H1 (cell line): ENCODE results near the gene EGLN3. TPM values are rescaled to one million over a fixed set of nuclear protein-coding genes. Genes with fewer than 3 reads are reported as not detected.

Experiments used
- BRCA1 ChIP-seq: IDR thresholded peaks from 2 replicates; pipeline ENCODE4 v1.6.1; 2012; ENCODE audit warnings: low read depth, low read length, improper control_type of control experiment
- CBX5 ChIP-seq: fragments of 300-800, 300-1000 bp; sonication (generic); IDR thresholded peaks from 2 replicates; pipeline ENCODE4 v1.7.1; 2016; ENCODE audit warnings: antibody characterized with exemption, low read length, low read depth
- CEBPB ChIP-seq: IDR thresholded peaks from 2 replicates; pipeline ENCODE4 v1.6.1; 2012; ENCODE audit warnings: low read depth, low read length
- CHD1 ChIP-seq: IDR thresholded peaks from 2 replicates; pipeline ENCODE4 v1.6.1; 2012; ENCODE audit warnings: low read depth, low read length, improper control_type of control experiment
- CTCF ChIP-seq, 3 experiments: IDR thresholded peaks; 1 replicate in 2 of 3; 2 replicates in 1 of 3; pipeline versions ENCODE4 v1.5.1 to v1.6.1; 2011; ENCODE audit warnings: low read length in 3 of 3, mild to moderate bottlenecking in 3 of 3, inconsistent platforms in 2 of 3, low read depth in 1 of 3, moderate library complexity in 1 of 3; ENCODE audit not compliant: insufficient read depth in 1 of 3; ENCODE audit errors: control extremely low read depth in 1 of 3
- E2F6 ChIP-seq: IDR thresholded peaks from 2 replicates; pipeline ENCODE4 v1.6.1; 2012; ENCODE audit warnings: inconsistent platforms
- EP300 ChIP-seq, 2 experiments: IDR thresholded peaks; 1 replicate in 1 of 2; 2 replicates in 1 of 2; pipeline ENCODE4 v1.6.1; 2011 to 2012; ENCODE audit warnings: low read depth in 2 of 2, low read length in 2 of 2, mild to moderate bottlenecking in 2 of 2, borderline replicate concordance in 1 of 2, inconsistent platforms in 1 of 2, moderate library complexity in 1 of 2
- GABPA ChIP-seq: IDR thresholded peaks from 2 replicates; pipeline ENCODE4 v1.6.1; 2011; ENCODE audit warnings: mild to moderate bottlenecking, low read length, moderate library complexity, borderline replicate concordance; ENCODE audit not compliant: insufficient read depth
- GTF2F1 ChIP-seq: IDR thresholded peaks from 2 replicates; pipeline ENCODE4 v1.6.1; 2012; ENCODE audit warnings: low read depth, low read length, improper control_type of control experiment, borderline replicate concordance
- MAFK ChIP-seq: IDR thresholded peaks from 2 replicates; pipeline ENCODE4 v1.6.1; 2012; ENCODE audit warnings: low read depth, mild to moderate bottlenecking, improper control_type of control experiment, low read length
- POLR2AphosphoS5 ChIP-seq: IDR thresholded peaks from 2 replicates; pipeline ENCODE4 v1.6.1; 2011; ENCODE audit warnings: low read depth, low read length
- RFX5 ChIP-seq: IDR thresholded peaks from 2 replicates; pipeline ENCODE4 v1.6.1; 2011; ENCODE audit warnings: low read depth, low read length, improper control_type of control experiment, borderline replicate concordance
- RNF2 ChIP-seq: fragments of 200-900, 300-1000 bp; sonication (generic); IDR thresholded peaks from 2 replicates; pipeline ENCODE4 v1.7.1; 2016; ENCODE audit warnings: borderline replicate concordance, low read depth, mild to moderate bottlenecking, antibody characterized with exemption, low read length; ENCODE audit not compliant: poor library complexity, severe bottlenecking; ENCODE audit errors: missing control alignments
- SAP30 ChIP-seq: fragments of 300-600 bp; sonication (generic); IDR thresholded peaks from 2 replicates; pipeline ENCODE4 v1.7.1; 2012; ENCODE audit warnings: low read length, moderate library complexity, mild to moderate bottlenecking, inconsistent platforms; ENCODE audit not compliant: insufficient read depth, insufficient replicate concordance
- SP1 ChIP-seq: IDR thresholded peaks from 2 replicates; pipeline ENCODE4 v1.6.1; 2011; ENCODE audit warnings: low read depth, low read length
- SP4 ChIP-seq: IDR thresholded peaks from 2 replicates; pipeline ENCODE4 v1.6.1; 2012; ENCODE audit warnings: low read length, inconsistent platforms
- SUZ12 ChIP-seq: fragments of 200-600 bp; sonication (generic); IDR thresholded peaks from 2 replicates; pipeline ENCODE4 v1.6.1; 2012; ENCODE audit warnings: mild to moderate bottlenecking, inconsistent platforms, low read length, moderate library complexity, mixed read lengths
- polyA plus RNA-seq, 7 experiments: library from polyadenylated mRNA; depleted of rRNA in 3 of 7; stranded (reverse) in 5 of 7; unstranded in 2 of 7; fragments of >200 nt in 5 of 7; fragments of 200-250 nt in 2 of 7; gene quantifications; 1 replicate in 5 of 7; 2 replicates in 1 of 7; 4 replicates in 1 of 7; pipeline versions ENCODE4 v1.2.1 to v1.2.3, GENCODE V29; 2011 to 2013; ENCODE audit warnings: missing spikeins in 2 of 7, mixed read lengths in 2 of 7
- total RNA-seq: library from RNA; stranded (reverse); fragmentation: NEBNext Ultra II Directional; extraction: Animal tissue kit (Norgen Biotek cat#: 25700); gene quantifications from 2 replicates; pipeline ENCODE4 v1.2.1, GENCODE V29; 2021
- TF ChIP-seq, protein P1 (sequence below): IDR thresholded peaks from 2 replicates; pipeline ENCODE4 v1.6.1; 2011; ENCODE audit warnings: low read length, improper control_type of control experiment

EGLN3 gene
- total and polyA plus RNA-seq, 2 of the 8 experiments (the other 6 are each of a cell fraction or from before 2014, with no cell fraction given): 10.6 to 27.3 TPM

DNA sequence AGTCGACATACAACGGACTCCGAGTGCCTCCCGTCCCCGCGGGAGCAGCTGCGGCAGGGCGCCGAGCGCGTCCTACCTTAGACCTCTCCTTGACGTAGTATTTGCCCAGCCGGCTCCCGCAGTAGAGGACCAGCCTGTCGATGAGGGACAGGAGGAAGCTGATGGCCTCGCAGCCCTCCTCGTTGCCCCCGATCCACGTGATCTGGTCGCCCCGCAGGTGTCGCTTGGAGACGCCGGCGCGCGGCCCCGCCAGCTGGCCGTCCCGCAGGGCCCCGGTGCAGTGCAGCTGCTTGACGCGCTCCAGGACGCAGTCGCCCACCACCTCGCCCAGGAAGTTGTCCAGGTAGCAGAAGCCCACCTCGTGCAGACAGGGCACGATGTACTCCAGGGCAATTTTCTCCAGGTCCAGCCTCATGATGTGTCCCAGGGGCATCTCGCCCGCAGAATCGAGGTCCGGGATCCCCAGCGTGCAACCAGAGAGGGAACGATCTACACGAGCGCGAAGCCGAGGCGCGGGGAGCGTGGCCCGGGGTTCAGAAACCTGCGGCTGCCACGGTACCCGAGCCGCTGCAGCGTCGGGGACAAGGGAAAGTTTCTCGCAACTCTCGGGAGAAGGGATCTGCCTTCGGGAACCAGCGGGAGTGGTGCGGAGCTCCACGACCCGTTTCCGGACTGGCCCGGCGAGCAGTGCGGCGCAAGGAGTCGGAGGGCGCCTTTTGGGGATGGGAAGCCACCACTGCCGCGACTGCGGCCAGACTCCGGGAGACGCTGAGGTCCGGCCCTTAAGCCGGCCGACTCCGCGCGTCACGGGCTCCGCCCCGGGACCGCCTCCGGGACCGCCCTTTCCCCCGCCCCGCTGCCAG lies at the start of gene EGLN3 (continued):
- TF ChIP-seq GTF2F1 (peak; percentile 65), SP4 (0 out of 2 replicates have a peak, but pooled peaks have one; percentile 39), GABPA (no peak), CBX5 (no peak), SAP30 (no peak), E2F6 (peak; percentile 91), SP1 (peak; percentile 28; the same call in 1 of the 2 replicates), CHD1 (no peak), EP300 (IDR thresholded peaks at IDR 0.05; ENCODE audit: borderline replicate concordance in 1 of 2, low read depth in 2 of 2, low read length in 2 of 2) (no peak), RFX5 (no peak), MAFK (no peak), CEBPB (no peak), RNF2 (no peak), CTCF (IDR thresholded peaks at IDR 0.05; ENCODE audit: control extremely low read depth in 1 of 3, insufficient read depth in 1 of 3, low read depth in 1 of 3, low read length in 3 of 3) (no peak), BRCA1 (no peak), SUZ12 (no peak), POLR2AphosphoS5 (peak; percentile 92)
- TF ChIP-seq, protein P1, sequence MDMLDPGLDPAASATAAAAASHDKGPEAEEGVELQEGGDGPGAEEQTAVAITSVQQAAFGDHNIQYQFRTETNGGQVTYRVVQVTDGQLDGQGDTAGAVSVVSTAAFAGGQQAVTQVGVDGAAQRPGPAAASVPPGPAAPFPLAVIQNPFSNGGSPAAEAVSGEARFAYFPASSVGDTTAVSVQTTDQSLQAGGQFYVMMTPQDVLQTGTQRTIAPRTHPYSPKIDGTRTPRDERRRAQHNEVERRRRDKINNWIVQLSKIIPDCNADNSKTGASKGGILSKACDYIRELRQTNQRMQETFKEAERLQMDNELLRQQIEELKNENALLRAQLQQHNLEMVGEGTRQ: peak; percentile 52
